Body of pancreas (tissue), 4 donors: ENCODE results near the gene CEP95.

Experiments
- POLR2A ChIP-seq, 3 donors: fragments of 450-650 bp; IDR thresholded peaks; one replicate each; pipeline ENCODE4 v1.6.1; 2016; ENCODE audit warnings: antibody characterized with exemption in 3 of 3, mild to moderate bottlenecking in 2 of 3
- TF ChIP-seq, protein P1 (sequence below), 7 experiments: fragments of 450-650 bp in 4 of 7; fragments of 200-600 bp in 3 of 7; sonication (generic) in 3 of 7; IDR thresholded peaks; one replicate each; pipeline ENCODE4 v1.5.1; 2016 to 2019; ENCODE audit warnings: antibody characterized with exemption in 7 of 7

DNA sequence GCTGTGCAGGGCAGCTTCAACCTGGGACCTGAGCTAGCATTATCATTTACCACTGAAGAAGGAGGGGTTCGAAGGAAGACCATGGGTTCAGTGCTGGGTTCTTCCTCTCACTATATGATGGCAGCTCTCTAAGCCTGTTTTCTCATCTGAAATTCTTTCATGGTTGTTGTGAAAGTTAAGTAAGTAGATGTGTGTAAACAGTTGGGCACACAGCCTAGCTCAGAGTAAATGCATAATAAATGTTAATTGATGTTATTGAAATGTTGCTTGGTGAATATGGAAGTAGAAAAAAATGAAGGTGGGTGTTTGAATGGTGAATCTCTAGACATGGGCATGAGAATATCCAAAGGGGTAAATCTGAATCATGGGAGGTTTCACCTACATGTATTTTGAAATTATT is 9.1 kb downstream of the CEP95 start:
- TF ChIP-seq POLR2A (IDR thresholded peaks at IDR 0.05): no peak
- TF ChIP-seq, protein P1, sequence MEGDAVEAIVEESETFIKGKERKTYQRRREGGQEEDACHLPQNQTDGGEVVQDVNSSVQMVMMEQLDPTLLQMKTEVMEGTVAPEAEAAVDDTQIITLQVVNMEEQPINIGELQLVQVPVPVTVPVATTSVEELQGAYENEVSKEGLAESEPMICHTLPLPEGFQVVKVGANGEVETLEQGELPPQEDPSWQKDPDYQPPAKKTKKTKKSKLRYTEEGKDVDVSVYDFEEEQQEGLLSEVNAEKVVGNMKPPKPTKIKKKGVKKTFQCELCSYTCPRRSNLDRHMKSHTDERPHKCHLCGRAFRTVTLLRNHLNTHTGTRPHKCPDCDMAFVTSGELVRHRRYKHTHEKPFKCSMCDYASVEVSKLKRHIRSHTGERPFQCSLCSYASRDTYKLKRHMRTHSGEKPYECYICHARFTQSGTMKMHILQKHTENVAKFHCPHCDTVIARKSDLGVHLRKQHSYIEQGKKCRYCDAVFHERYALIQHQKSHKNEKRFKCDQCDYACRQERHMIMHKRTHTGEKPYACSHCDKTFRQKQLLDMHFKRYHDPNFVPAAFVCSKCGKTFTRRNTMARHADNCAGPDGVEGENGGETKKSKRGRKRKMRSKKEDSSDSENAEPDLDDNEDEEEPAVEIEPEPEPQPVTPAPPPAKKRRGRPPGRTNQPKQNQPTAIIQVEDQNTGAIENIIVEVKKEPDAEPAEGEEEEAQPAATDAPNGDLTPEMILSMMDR (IDR thresholded peaks at IDR 0.05): no peak
